ENCODE results near the gene MEN1. TPM values are rescaled to one million over a fixed set of nuclear protein-coding genes. Genes with fewer than 3 reads are reported as not detected.

The MEN1 gene
- total and polyA plus RNA-seq, 9 of the 15 experiments (the other 6 are each of a cell fraction or from before 2014, with no cell fraction given) = 3.4 to 57.2 (median 19.3) TPM

DNA sequence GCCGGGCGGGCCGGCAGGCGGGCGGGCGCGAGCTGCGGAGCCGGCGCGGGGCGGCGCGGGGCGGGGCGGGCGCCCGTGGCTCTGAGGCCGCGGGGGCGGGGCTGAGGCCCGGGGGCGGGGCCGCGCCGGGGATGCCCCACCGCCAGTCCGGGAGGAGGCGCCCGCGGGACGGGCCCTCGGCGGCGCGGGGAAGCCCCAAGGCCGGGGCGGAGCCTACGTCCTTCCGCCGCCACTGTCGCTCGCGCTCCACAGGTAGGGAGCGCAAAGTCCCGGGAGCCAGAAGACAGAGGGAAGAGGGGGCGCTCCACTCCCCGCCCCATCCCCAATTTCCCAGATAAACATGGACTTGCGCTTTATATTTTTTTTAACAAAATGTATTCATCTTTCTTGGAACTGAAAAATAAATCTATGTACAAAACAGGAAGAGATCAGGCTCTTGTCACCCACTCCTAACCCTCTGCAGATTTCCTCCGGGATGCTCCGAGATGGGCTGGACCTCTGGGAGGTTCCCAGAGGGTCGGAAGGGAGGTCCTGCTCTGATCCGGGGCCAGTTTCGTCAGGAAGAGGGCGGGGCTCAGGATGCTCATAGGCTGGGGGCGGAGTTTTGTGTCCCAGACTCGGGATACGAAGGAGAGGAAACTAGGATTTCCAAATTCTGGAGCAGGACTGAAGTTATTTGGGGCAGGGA lies 7.0 kb downstream of the MEN1 start, which contains the start of gene MAP4K2 (continued):
- no peak for TF ChIP-seq BRF1 (IDR thresholded peaks at IDR 0.05; ENCODE audit: borderline replicate concordance, extremely low read depth, insufficient read length)
- TF ChIP-seq RBM15 (IDR thresholded peaks at IDR 0.05; ENCODE audit: insufficient read depth, low read length) = no peak
- TF ChIP-seq, protein P1, sequence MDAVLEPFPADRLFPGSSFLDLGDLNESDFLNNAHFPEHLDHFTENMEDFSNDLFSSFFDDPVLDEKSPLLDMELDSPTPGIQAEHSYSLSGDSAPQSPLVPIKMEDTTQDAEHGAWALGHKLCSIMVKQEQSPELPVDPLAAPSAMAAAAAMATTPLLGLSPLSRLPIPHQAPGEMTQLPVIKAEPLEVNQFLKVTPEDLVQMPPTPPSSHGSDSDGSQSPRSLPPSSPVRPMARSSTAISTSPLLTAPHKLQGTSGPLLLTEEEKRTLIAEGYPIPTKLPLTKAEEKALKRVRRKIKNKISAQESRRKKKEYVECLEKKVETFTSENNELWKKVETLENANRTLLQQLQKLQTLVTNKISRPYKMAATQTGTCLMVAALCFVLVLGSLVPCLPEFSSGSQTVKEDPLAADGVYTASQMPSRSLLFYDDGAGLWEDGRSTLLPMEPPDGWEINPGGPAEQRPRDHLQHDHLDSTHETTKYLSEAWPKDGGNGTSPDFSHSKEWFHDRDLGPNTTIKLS (IDR thresholded peaks at IDR 0.05; ENCODE audit: borderline replicate concordance, low read depth) = no peak
- TF ChIP-seq ARNT (IDR thresholded peaks at IDR 0.05) = no peak
- no peak for TF ChIP-seq ZNF143 (CRISPR knock-in tag; IDR thresholded peaks at IDR 0.05)
- no peak for TF ChIP-seq CBFA2T3 (IDR thresholded peaks at IDR 0.05)
- peak; percentile 54 for TF ChIP-seq CTBP1 (IDR thresholded peaks at IDR 0.05; ENCODE audit: borderline replicate concordance)
- TF ChIP-seq MED1 (CRISPR knock-in tag; IDR thresholded peaks at IDR 0.05; ENCODE audit: borderline replicate concordance) = no peak
- TF ChIP-seq ZNF140 (CRISPR knock-in tag; IDR thresholded peaks at IDR 0.05) = no peak
- TF ChIP-seq, protein P2, sequence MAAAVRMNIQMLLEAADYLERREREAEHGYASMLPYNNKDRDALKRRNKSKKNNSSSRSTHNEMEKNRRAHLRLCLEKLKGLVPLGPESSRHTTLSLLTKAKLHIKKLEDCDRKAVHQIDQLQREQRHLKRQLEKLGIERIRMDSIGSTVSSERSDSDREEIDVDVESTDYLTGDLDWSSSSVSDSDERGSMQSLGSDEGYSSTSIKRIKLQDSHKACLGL (CRISPR knock-in tag; IDR thresholded peaks at IDR 0.05; ENCODE audit: borderline replicate concordance, poor library complexity, severe bottlenecking) = no peak
- TF ChIP-seq SMAD4 (CRISPR knock-in tag; conservative IDR thresholded peaks at IDR 0.05) = peak; percentile 61; the same call in 1 of the 2 replicates
- TF ChIP-seq HLTF (IDR thresholded peaks at IDR 0.05) = no peak
- no peak for TF ChIP-seq MECOM (CRISPR knock-in tag; IDR thresholded peaks at IDR 0.05)
- no peak for TF ChIP-seq ZZZ3 (IDR thresholded peaks at IDR 0.05)
- TF ChIP-seq E2F3 (CRISPR knock-in tag; IDR thresholded peaks at IDR 0.05) = no peak
- TF ChIP-seq RBM34 (IDR thresholded peaks at IDR 0.05; ENCODE audit: borderline replicate concordance, insufficient read depth, low read length) = no peak
- no peak for TF ChIP-seq RHOXF2B (CRISPR knock-in tag; conservative IDR thresholded peaks at IDR 0.05)
- TF ChIP-seq, protein P3, sequence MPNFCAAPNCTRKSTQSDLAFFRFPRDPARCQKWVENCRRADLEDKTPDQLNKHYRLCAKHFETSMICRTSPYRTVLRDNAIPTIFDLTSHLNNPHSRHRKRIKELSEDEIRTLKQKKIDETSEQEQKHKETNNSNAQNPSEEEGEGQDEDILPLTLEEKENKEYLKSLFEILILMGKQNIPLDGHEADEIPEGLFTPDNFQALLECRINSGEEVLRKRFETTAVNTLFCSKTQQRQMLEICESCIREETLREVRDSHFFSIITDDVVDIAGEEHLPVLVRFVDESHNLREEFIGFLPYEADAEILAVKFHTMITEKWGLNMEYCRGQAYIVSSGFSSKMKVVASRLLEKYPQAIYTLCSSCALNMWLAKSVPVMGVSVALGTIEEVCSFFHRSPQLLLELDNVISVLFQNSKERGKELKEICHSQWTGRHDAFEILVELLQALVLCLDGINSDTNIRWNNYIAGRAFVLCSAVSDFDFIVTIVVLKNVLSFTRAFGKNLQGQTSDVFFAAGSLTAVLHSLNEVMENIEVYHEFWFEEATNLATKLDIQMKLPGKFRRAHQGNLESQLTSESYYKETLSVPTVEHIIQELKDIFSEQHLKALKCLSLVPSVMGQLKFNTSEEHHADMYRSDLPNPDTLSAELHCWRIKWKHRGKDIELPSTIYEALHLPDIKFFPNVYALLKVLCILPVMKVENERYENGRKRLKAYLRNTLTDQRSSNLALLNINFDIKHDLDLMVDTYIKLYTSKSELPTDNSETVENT (CRISPR knock-in tag; IDR thresholded peaks at IDR 0.05) = no peak
- TF ChIP-seq, protein P4, sequence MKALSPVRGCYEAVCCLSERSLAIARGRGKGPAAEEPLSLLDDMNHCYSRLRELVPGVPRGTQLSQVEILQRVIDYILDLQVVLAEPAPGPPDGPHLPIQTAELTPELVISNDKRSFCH (CRISPR knock-in tag; IDR thresholded peaks at IDR 0.05) = no peak
- TF ChIP-seq, protein P4 (tag; IDR thresholded peaks at IDR 0.05) = no peak
- no peak for TF ChIP-seq CCAR2 (IDR thresholded peaks at IDR 0.05; ENCODE audit: low read depth, low read length)
- TF ChIP-seq ZNF79 (CRISPR knock-in tag; IDR thresholded peaks at IDR 0.05; ENCODE audit: low read depth) = no peak
- no peak for TF ChIP-seq ATF1 (CRISPR knock-in tag; IDR thresholded peaks at IDR 0.05)
- no peak for TF ChIP-seq ATF1 (tag; IDR thresholded peaks at IDR 0.05)
- TF ChIP-seq ZNF280A (IDR thresholded peaks at IDR 0.05; ENCODE audit: low read depth, partially characterized antibody) = no peak
